PC-3 (cell line): ENCODE results near the gene KLK8.

Experiments
- EZH2 ChIP-seq: fragments of 300-600 bp; sonication (generic); IDR thresholded peaks from one replicate; pipeline ENCODE4 v1.6.1; 2017; ENCODE audit warnings: antibody characterized with exemption, mild to moderate bottlenecking, low read length; ENCODE audit not compliant: unreplicated experiment
- EZH2phosphoT487 ChIP-seq: fragments of 300-600 bp; sonication (generic); IDR thresholded peaks from 2 replicates; pipeline ENCODE4 v1.6.1; 2018; ENCODE audit warnings: mild to moderate bottlenecking, antibody characterized with exemption, low read length, borderline replicate concordance
- TF ChIP-seq, protein P1 (sequence below): fragments of 300-600 bp; sonication (generic); conservative IDR thresholded peaks from 2 replicates; pipeline ENCODE4 v1.5.1; 2017; ENCODE audit warnings: antibody characterized with exemption, low read depth, mild to moderate bottlenecking, low read length

- TF ChIP-seq, protein P1, sequence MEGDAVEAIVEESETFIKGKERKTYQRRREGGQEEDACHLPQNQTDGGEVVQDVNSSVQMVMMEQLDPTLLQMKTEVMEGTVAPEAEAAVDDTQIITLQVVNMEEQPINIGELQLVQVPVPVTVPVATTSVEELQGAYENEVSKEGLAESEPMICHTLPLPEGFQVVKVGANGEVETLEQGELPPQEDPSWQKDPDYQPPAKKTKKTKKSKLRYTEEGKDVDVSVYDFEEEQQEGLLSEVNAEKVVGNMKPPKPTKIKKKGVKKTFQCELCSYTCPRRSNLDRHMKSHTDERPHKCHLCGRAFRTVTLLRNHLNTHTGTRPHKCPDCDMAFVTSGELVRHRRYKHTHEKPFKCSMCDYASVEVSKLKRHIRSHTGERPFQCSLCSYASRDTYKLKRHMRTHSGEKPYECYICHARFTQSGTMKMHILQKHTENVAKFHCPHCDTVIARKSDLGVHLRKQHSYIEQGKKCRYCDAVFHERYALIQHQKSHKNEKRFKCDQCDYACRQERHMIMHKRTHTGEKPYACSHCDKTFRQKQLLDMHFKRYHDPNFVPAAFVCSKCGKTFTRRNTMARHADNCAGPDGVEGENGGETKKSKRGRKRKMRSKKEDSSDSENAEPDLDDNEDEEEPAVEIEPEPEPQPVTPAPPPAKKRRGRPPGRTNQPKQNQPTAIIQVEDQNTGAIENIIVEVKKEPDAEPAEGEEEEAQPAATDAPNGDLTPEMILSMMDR, result no peak
- TF ChIP-seq EZH2phosphoT487, result no peak
- TF ChIP-seq EZH2, result no peak
These were observed 707 bp upstream of the KLK8 start for GRCh38 chr19:51002089-51002532.
